ENCODE data around the gene REG3G. TPM values are rescaled to one million over a fixed set of nuclear protein-coding genes. Genes with fewer than 3 reads are reported as not detected.

REG3G gene
- total RNA-seq, 6 donors from 2014 or later, result 0.52 to 0.61 TPM; not detected in 4

DNA sequence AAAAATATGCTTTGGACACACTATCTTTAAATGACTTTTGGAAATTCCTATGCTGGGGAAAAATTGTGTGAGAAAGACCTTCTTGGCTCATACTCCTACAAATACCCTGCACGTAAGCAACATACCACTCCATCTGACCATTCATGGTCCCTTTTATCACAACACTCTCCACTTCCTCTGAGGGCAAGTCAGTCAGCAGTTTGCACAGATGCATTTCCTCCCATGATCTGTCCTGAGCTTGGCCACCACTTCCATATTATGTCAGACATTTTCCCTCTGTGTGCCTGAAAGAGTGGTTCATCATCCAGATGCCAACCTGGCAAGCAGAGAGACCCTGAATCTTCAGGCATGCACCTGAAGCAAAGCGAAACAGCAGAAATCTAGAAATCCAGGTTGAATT lies 16.1 kb upstream of the REG3G start:
- 28 to 58% methylated on average over 1 to 2 of the region's 2 CpGs for WGBS, 2 donors
- no peak overlapping the region for H3K27ac ChIP-seq
- ATAC-seq (ENCODE audit: low FRiP score in 2 of 2), result no peak

GRCh38 chr2:79011496-79011895 lies 14.0 kb upstream of the REG3G start:
- DNase-seq (no peak), ATAC-seq (ENCODE audit: low FRiP score in 2 of 2) (no peak)
- H3K27me3 ChIP-seq, result no peaks in the 10 kb centered on the region
- H3K9me3 ChIP-seq, result no peaks in the 10 kb centered on the region
- no peaks in the 10 kb centered on the region for H3K36me3 ChIP-seq
- H3K4me3 ChIP-seq, result no peak overlapping the region
- TF ChIP-seq EP300 (IDR thresholded peaks at IDR 0.05) (no peak), CTCF (IDR thresholded peaks at IDR 0.05) (no peak), POLR2AphosphoS5 (IDR thresholded peaks at IDR 0.05) (no peak), POLR2A (IDR thresholded peaks at IDR 0.05) (no peak)
- no peaks in the 10 kb centered on the region for H3K4me1 ChIP-seq
- H3K27ac ChIP-seq, result no peak overlapping the region
- WGBS, 2 donors, result 36 to 77% methylated on average over 2 to 4 of the region's 4 CpGs

More for the DNA sequence above, 16.1 kb upstream of the REG3G start:
- no peak overlapping the region for H3K4me3 ChIP-seq
- H3K36me3 ChIP-seq, result no peaks in the 10 kb centered on the region
- H3K27me3 ChIP-seq, result no peaks in the 10 kb centered on the region
- no peaks in the 10 kb centered on the region for H3K4me1 ChIP-seq
- no peak for TF ChIP-seq POLR2A (IDR thresholded peaks at IDR 0.05)
- H3K9me3 ChIP-seq, result no peaks in the 10 kb centered on the region
- no peak for DNase-seq

GRCh38 chr2:79013629-79014028 lies 11.9 kb upstream of the REG3G start:
- Histone ChIP-seq H3K27me3 (no peaks in the 10 kb centered on the region), H3K4me3 (no peak overlapping the region), H3K36me3 (no peaks in the 10 kb centered on the region), H3K27ac (no peak overlapping the region), H3K9me3 (no peaks in the 10 kb centered on the region), H3K4me1 (no peaks in the 10 kb centered on the region)
- DNase-seq (no peak), ATAC-seq (ENCODE audit: low FRiP score in 2 of 2) (no peak)
- 62 to 68% methylated on average over 6 of the region's 6 CpGs for WGBS, 2 donors
- no peak for TF ChIP-seq POLR2AphosphoS5 (IDR thresholded peaks at IDR 0.05)
- no peak for TF ChIP-seq POLR2A (IDR thresholded peaks at IDR 0.05)
- no peak for TF ChIP-seq EP300 (IDR thresholded peaks at IDR 0.05)
- no peak for TF ChIP-seq CTCF (IDR thresholded peaks at IDR 0.05)

- DNase-seq (no peak), ATAC-seq (ENCODE audit: low FRiP score in 2 of 2) (no peak)
- H3K4me1 ChIP-seq, result no peaks in the 10 kb centered on the region
- H3K36me3 ChIP-seq, result no peaks in the 10 kb centered on the region
- no peaks in the 10 kb centered on the region for H3K27me3 ChIP-seq
- TF ChIP-seq EP300 (IDR thresholded peaks at IDR 0.05), result no peak
- no peak for TF ChIP-seq POLR2AphosphoS5 (IDR thresholded peaks at IDR 0.05)
- no peak for TF ChIP-seq CTCF (IDR thresholded peaks at IDR 0.05)
- TF ChIP-seq POLR2A (IDR thresholded peaks at IDR 0.05), result no peak
- no peaks in the 10 kb centered on the region for H3K9me3 ChIP-seq
- no peak overlapping the region for H3K4me3 ChIP-seq
- no peak overlapping the region for H3K27ac ChIP-seq
- 70 to 75% methylated on average over 4 of the region's 4 CpGs for WGBS, 2 donors
These were observed 9.2 kb upstream of the REG3G start for GRCh38 chr2:79016342-79016741.

DNA sequence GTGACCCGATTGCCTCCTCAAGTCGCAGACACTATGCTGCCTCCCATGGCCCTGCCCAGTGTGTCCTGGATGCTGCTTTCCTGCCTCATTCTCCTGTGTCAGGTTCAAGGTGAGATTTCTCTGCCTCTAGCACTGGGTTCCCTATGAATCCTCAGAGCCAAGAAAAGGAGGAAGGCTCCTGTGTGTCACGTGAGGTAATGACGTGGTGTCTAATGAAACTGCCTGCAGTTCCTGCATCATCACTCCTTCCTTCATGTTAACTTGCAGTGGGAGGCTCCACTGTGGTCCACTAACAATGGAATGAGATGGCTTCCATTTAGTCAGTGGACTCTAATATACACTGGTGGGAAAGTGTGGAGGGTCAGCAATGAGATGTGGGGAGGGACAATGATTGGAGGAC lies 559 bp downstream of the REG3G start:
- ATAC-seq (ENCODE audit: low FRiP score in 2 of 2) (peak in 1 of 2 donors; percentile 55), DNase-seq (no peak)
- no peaks in the 10 kb centered on the region for H3K9me3 ChIP-seq
- 82 to 96% methylated on average over 4 of the region's 4 CpGs for WGBS, 2 donors
- TF ChIP-seq EP300 (IDR thresholded peaks at IDR 0.05) (no peak), POLR2A (IDR thresholded peaks at IDR 0.05) (no peak), CTCF (IDR thresholded peaks at IDR 0.05) (no peak), POLR2AphosphoS5 (IDR thresholded peaks at IDR 0.05) (no peak)
- H3K4me3 ChIP-seq, result no peak overlapping the region
- no peaks in the 10 kb centered on the region for H3K36me3 ChIP-seq
- H3K27me3 ChIP-seq, result no peaks in the 10 kb centered on the region
- no peaks in the 10 kb centered on the region for H3K4me1 ChIP-seq
- H3K27ac ChIP-seq, result no peak overlapping the region
